Ovary (tissue), 3 donors: ENCODE measurements around the gene MBNL1.
"Not testable (repeated sequence)": the region's sequence is repeated elsewhere in the genome, so short reads cannot be mapped to it uniquely, and the experiment has no call there.

ENCODE experiments used
- CTCF ChIP-seq, 3 donors: fragments of 450-650 bp in 2 of 3; fragments of 200-600 bp in 1 of 3; IDR thresholded peaks; one replicate each; pipeline versions ENCODE4 v1.5.1 to v1.8.0; 2016 to 2022; ENCODE audit warnings: antibody characterized with exemption in 3 of 3, mild to moderate bottlenecking in 1 of 3
- POLR2A ChIP-seq: fragments of 450-650 bp; IDR thresholded peaks from one replicate; pipeline ENCODE4 v1.6.1; 2017; ENCODE audit warnings: antibody characterized with exemption, mild to moderate bottlenecking, moderate library complexity
- donor health status: DM: no; HTN: no; CAD: no.

DNA sequence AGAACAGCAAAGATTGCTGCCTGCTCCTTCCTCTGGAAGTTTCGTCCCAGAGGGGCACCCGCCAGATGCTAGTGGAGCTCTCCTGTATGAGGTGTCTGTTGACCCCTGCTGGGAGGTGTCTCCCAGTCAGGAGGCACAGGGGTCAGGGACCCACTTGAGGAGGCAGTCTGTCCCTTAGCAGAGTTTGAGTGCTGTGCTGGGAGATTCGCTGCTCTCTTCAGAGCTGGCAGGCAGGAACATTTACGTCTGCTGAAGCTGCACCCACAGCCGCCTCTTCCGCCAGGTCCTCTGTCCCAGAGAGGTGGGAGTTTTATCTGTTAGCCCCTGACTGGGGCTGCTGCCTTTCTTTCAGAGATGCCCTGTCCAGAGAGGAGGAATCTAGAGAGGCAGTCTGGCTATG lies 103.9 kb downstream of the MBNL1 start:
- not testable (repeated sequence) for TF ChIP-seq CTCF (IDR thresholded peaks at IDR 0.05); POLR2A
